Stomach (tissue), 4 donors: ENCODE data around the gene MYO9B.

Experiments used
- EP300 ChIP-seq: sonication (generic); formaldehyde crosslinking; IDR thresholded peaks from one replicate; pipeline ENCODE4 v1.6.1; 2017; ENCODE audit warnings: antibody characterized with exemption
- POLR2A ChIP-seq, 4 donors: fragments of 450-650 bp; IDR thresholded peaks; one replicate each; pipeline ENCODE4 v1.6.1; 2016; ENCODE audit warnings: antibody characterized with exemption in 4 of 4, control low read depth in 2 of 4, mild to moderate bottlenecking in 1 of 4, moderate library complexity in 1 of 4
- POLR2AphosphoS5 ChIP-seq, 3 donors: sonication (generic); formaldehyde crosslinking; IDR thresholded peaks; one replicate each; pipeline ENCODE4 v1.6.1; 2016; ENCODE audit warnings: antibody characterized with exemption in 3 of 3
- TF ChIP-seq, protein P1 (sequence below), 7 experiments: fragments of 450-650 bp in 4 of 7; fragments of 200-600 bp in 3 of 7; sonication (generic) in 3 of 7; IDR thresholded peaks; one replicate each; pipeline ENCODE4 v1.5.1; 2016 to 2019; ENCODE audit warnings: antibody characterized with exemption in 7 of 7, control low read depth in 2 of 7, mild to moderate bottlenecking in 1 of 7

DNA sequence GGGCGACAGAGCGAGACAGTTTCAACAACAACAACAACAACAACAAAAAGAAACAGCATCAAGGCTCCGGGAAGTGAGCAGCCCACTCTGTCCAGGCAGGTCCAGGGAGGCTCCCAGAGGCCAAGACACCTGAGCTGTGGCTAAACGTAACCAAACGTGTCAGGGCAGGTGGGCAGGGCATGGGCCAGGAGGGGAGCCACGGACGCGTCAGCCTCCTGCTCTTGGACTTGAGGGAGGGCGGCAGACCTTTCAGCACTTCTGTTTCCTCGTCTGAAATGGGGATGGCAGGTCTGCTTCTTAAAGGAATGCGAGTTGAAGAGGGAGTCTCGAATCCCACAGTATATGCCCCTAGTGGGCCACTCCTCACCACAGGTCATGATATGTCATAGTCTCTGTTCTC, 53.8 kb downstream of the MYO9B start:
- TF ChIP-seq EP300 (no peak), POLR2A (IDR thresholded peaks at IDR 0.05) (no peak), POLR2AphosphoS5 (IDR thresholded peaks at IDR 0.05) (no peak)
- TF ChIP-seq, protein P1, sequence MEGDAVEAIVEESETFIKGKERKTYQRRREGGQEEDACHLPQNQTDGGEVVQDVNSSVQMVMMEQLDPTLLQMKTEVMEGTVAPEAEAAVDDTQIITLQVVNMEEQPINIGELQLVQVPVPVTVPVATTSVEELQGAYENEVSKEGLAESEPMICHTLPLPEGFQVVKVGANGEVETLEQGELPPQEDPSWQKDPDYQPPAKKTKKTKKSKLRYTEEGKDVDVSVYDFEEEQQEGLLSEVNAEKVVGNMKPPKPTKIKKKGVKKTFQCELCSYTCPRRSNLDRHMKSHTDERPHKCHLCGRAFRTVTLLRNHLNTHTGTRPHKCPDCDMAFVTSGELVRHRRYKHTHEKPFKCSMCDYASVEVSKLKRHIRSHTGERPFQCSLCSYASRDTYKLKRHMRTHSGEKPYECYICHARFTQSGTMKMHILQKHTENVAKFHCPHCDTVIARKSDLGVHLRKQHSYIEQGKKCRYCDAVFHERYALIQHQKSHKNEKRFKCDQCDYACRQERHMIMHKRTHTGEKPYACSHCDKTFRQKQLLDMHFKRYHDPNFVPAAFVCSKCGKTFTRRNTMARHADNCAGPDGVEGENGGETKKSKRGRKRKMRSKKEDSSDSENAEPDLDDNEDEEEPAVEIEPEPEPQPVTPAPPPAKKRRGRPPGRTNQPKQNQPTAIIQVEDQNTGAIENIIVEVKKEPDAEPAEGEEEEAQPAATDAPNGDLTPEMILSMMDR (IDR thresholded peaks at IDR 0.05), result no peak
